ENCODE measurements around the gene PARPBP. TPM values are rescaled to one million over a fixed set of nuclear protein-coding genes. Genes with fewer than 3 reads are reported as not detected.

PARPBP gene
- total RNA-seq, 1 experiment from 2014 or later: 14.3 TPM

DNA sequence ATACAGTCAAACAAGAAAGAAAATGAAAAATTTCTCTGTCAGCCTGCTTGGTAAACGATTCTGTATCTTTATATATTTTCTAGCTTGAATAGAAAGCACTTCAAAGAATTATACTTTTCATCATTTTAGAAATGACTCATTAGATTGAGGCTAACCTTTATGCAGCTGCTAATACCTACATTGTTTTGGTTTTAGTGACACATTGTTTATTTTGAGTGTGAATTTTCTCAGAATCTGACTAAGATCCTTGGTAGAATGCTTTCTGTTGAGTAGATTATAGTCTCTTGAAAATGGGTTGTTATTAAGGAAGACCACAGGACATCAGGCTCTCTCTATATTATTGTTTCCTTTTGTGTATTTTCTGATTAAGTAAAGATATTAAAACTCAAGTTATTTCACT lies 77.8 kb downstream of the PARPBP start, which contains the start of gene PMCH:
Gene PMCH (minus strand): TSS at position 45 of the 400 bp plus-strand sequence. CDS start 63 bp downstream, outside the sequence.
- CTCF ChIA-PET: no interaction called here
- DNase-seq (ENCODE audit: low read depth, low spot score) (no peak), ATAC-seq (no peak)
- Histone ChIP-seq H3K4me1 (ENCODE audit: control insufficient read depth, insufficient read depth, low read length) (no peaks in the 10 kb centered on the region), H3K4me3 (ENCODE audit: low read depth in 2 of 2, low read length in 2 of 2) (no peak within 1 kb of the TSS), H3K27ac (ENCODE audit: low read length) (no peak within 1 kb of the TSS), H3K9me3 (ENCODE audit: control insufficient read depth, insufficient read depth, low read depth, low read length) (no peaks in the 10 kb centered on the region), H3K36me3 (ENCODE audit: control insufficient read depth, insufficient read depth, low read length) (no peaks in the 10 kb centered on the region), H3K27me3 (ENCODE audit: control insufficient read depth, insufficient read depth, low read length) (no peaks in the 10 kb centered on the region)
- intact Hi-C loops (cut with micrococcal nuclease; ENCODE audit: unreplicated experiment): no loop called here
- TF ChIP-seq POLR2AphosphoS5 (IDR thresholded peaks at IDR 0.05; ENCODE audit: low read depth, low read length): no peak
- TF ChIP-seq, protein P1, sequence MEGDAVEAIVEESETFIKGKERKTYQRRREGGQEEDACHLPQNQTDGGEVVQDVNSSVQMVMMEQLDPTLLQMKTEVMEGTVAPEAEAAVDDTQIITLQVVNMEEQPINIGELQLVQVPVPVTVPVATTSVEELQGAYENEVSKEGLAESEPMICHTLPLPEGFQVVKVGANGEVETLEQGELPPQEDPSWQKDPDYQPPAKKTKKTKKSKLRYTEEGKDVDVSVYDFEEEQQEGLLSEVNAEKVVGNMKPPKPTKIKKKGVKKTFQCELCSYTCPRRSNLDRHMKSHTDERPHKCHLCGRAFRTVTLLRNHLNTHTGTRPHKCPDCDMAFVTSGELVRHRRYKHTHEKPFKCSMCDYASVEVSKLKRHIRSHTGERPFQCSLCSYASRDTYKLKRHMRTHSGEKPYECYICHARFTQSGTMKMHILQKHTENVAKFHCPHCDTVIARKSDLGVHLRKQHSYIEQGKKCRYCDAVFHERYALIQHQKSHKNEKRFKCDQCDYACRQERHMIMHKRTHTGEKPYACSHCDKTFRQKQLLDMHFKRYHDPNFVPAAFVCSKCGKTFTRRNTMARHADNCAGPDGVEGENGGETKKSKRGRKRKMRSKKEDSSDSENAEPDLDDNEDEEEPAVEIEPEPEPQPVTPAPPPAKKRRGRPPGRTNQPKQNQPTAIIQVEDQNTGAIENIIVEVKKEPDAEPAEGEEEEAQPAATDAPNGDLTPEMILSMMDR (IDR thresholded peaks at IDR 0.05): no peak
- no peak for TF ChIP-seq SIN3A (IDR thresholded peaks at IDR 0.05; ENCODE audit: borderline replicate concordance, insufficient read depth, low read depth, low read length)
- no peak for TF ChIP-seq TCF7L2 (IDR thresholded peaks at IDR 0.05; ENCODE audit: low read depth, low read length)
- TF ChIP-seq, protein P2, sequence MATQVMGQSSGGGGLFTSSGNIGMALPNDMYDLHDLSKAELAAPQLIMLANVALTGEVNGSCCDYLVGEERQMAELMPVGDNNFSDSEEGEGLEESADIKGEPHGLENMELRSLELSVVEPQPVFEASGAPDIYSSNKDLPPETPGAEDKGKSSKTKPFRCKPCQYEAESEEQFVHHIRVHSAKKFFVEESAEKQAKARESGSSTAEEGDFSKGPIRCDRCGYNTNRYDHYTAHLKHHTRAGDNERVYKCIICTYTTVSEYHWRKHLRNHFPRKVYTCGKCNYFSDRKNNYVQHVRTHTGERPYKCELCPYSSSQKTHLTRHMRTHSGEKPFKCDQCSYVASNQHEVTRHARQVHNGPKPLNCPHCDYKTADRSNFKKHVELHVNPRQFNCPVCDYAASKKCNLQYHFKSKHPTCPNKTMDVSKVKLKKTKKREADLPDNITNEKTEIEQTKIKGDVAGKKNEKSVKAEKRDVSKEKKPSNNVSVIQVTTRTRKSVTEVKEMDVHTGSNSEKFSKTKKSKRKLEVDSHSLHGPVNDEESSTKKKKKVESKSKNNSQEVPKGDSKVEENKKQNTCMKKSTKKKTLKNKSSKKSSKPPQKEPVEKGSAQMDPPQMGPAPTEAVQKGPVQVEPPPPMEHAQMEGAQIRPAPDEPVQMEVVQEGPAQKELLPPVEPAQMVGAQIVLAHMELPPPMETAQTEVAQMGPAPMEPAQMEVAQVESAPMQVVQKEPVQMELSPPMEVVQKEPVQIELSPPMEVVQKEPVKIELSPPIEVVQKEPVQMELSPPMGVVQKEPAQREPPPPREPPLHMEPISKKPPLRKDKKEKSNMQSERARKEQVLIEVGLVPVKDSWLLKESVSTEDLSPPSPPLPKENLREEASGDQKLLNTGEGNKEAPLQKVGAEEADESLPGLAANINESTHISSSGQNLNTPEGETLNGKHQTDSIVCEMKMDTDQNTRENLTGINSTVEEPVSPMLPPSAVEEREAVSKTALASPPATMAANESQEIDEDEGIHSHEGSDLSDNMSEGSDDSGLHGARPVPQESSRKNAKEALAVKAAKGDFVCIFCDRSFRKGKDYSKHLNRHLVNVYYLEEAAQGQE (IDR thresholded peaks at IDR 0.05; ENCODE audit: insufficient read depth in 1 of 2, low read depth in 2 of 2, low read length in 1 of 2): no peak
- in situ Hi-C loops (cut with HindIII; ENCODE audit: low pct_unique_long_range_greater_than_20kb, low sequenced_read_pairs): no loop called here
- no TSS peak for BruUV-seq (replicated peaks)
- POLR2A ChIA-PET: no interaction called here

DNA sequence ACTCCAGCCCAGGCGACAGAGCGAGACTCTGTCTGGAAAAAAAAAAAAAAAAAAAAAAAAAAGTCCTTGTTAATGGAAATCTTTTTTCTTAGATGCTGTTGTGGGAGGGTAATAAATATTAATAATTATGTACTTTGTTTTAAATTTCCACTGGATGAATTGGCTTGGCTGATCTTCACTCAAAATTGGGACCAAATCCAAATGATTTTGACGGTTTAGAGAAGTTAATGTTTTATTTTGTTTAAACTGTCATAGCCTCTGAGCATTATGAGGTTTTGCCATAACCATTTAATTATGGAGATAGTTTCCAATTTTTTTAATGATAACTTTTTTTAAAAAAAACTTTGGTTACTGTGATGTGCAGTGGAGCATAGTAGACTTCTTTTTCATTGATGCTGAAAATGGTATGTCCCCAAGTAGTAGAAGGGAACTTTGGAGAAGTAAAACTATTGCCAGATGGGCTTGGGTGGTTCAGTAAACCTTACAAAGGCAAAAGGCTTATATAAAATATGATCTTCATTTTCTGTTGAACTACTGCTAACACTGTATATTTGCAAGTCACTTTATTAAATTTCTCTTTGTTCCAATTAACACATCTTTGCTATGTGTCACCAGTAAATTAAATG lies 81.6 kb downstream of the PARPBP start:
- Histone ChIP-seq H3K9me3 (ENCODE audit: control insufficient read depth, insufficient read depth, low read depth, low read length) (no peaks in the 10 kb centered on the region), H3K4me3 (ENCODE audit: low read depth in 2 of 2, low read length in 2 of 2) (no peak overlapping the region), H3K27ac (ENCODE audit: low read length) (no peak overlapping the region), H3K27me3 (ENCODE audit: control insufficient read depth, insufficient read depth, low read length) (no peaks in the 10 kb centered on the region), H3K4me1 (ENCODE audit: control insufficient read depth, insufficient read depth, low read length) (no peaks in the 10 kb centered on the region), H3K36me3 (ENCODE audit: control insufficient read depth, insufficient read depth, low read length) (no peaks in the 10 kb centered on the region)
- POLR2A ChIA-PET: no interaction called here
- BruUV-seq (replicated peaks): no TSS peak
- TF ChIP-seq TCF7L2 (IDR thresholded peaks at IDR 0.05; ENCODE audit: low read depth, low read length) (no peak), SIN3A (IDR thresholded peaks at IDR 0.05; ENCODE audit: borderline replicate concordance, insufficient read depth, low read depth, low read length) (no peak), POLR2AphosphoS5 (IDR thresholded peaks at IDR 0.05; ENCODE audit: low read depth, low read length) (no peak)
- TF ChIP-seq, protein P1 (IDR thresholded peaks at IDR 0.05): no peak
- TF ChIP-seq, protein P2 (IDR thresholded peaks at IDR 0.05; ENCODE audit: insufficient read depth in 1 of 2, low read depth in 2 of 2, low read length in 1 of 2): no peak
- in situ Hi-C loops (cut with HindIII; ENCODE audit: low pct_unique_long_range_greater_than_20kb, low sequenced_read_pairs) (no loop called here), intact Hi-C loops (cut with micrococcal nuclease; ENCODE audit: unreplicated experiment) (loop anchor here (10.0 kb wide), 1 partner anchor 57 kb away; no protein-coding TSS in a partner anchor)
- no peak for DNase-seq (ENCODE audit: low read depth, low spot score)
- CTCF ChIA-PET: no interaction called here
- no peak for ATAC-seq

Data from Panc1 (cell line).